Body of pancreas (tissue), 4 donors: Measurements from ENCODE around the gene NXPE3. TPM values are rescaled to one million over a fixed set of nuclear protein-coding genes. Genes with fewer than 3 reads are reported as not detected.
"Not testable (repeated sequence)": the region's sequence is repeated elsewhere in the genome, so short reads cannot be mapped to it uniquely, and the experiment has no call there.

Source experiments
- ATAC-seq: fragments of 150-250 bp; one replicate; pipeline ENCODE4 v1.9.1; 2016
- DNase-seq, 4 donors: peaks; one replicate each; pipeline ENCODE4 v3.0.0-alpha.2; 2019
- H3K27ac ChIP-seq, 4 donors: fragments of 200-600 bp; sonication (generic); 1 replicate in 3 of 4; 2 replicates in 1 of 4; pipeline versions ENCODE4 v1.5.1 to v1.6.1; 2016 to 2019; ENCODE audit warnings: mild to moderate bottlenecking in 1 of 4, mixed read lengths in 1 of 4, moderate library complexity in 1 of 4
- H3K27me3 ChIP-seq, 2 donors: fragments of 200-600 bp; sonication (generic); one replicate each; pipeline ENCODE4 v1.6.0; 2016; ENCODE audit warnings: mild to moderate bottlenecking in 1 of 2
- H3K36me3 ChIP-seq, 2 donors: fragments of 200-600 bp; sonication (generic); replicated peaks in 1 of 2; 2 replicates each; pipeline ENCODE4 v1.5.1; 2016; ENCODE audit warnings: low read depth in 2 of 2; ENCODE audit not compliant: insufficient read depth in 1 of 2
- H3K4me1 ChIP-seq: fragments of 200-600 bp; sonication (generic); one replicate; pipeline ENCODE4 v1.6.0; 2016
- H3K4me3 ChIP-seq, 2 donors: fragments of 200-600 bp; sonication (generic); 1 replicate in 1 of 2; 2 replicates in 1 of 2; pipeline ENCODE4 v1.5.1; 2016 to 2019
- H3K9me3 ChIP-seq, 3 donors: fragments of 200-600 bp; sonication (generic); 1 replicate in 2 of 3; 2 replicates in 1 of 3; pipeline ENCODE4 v1.5.1; 2016
- CTCF ChIP-seq, 7 experiments: fragments of 450-650 bp in 4 of 7; fragments of 200-600 bp in 3 of 7; sonication (generic) in 3 of 7; IDR thresholded peaks; one replicate each; pipeline ENCODE4 v1.5.1; 2016 to 2019; ENCODE audit warnings: antibody characterized with exemption in 7 of 7
- POLR2A ChIP-seq, 3 donors: fragments of 450-650 bp; IDR thresholded peaks; one replicate each; pipeline ENCODE4 v1.6.1; 2016; ENCODE audit warnings: antibody characterized with exemption in 3 of 3, mild to moderate bottlenecking in 2 of 3
- WGBS, 2 donors: methylation state at CpG; one replicate each; pipeline ENCODE4 v1.1.5; 2017; 5-methylcytosine and 5-hydroxymethylcytosine counted together
- intact Hi-C: fragments of 100-400 bp; cut with DNase I; formaldehyde crosslinking; loops from one replicate; pipeline ENCODE4 v1.15.1; 2023
- total RNA-seq, 2 donors: library from RNA; depleted of rRNA; stranded (reverse); fragments of >200 nt; gene quantifications; one replicate each; pipeline ENCODE4 v1.1.0, GENCODE V29; 2016

The NXPE3 gene
- total RNA-seq, 2 donors from 2014 or later = 3.1 to 4.6 TPM

GRCh38 chr3:101861212-101861788 lies 82.3 kb downstream of the NXPE3 start:
- peaks cover 22 to 38% of the 10 kb centered on the region in 2 donors for H3K36me3 ChIP-seq
- no peak for TF ChIP-seq POLR2A (IDR thresholded peaks at IDR 0.05)
- TF ChIP-seq CTCF (IDR thresholded peaks at IDR 0.05) = no peak
- intact Hi-C loops = no loop called here

GRCh38 chr3:101861789-101862415 lies 82.9 kb downstream of the NXPE3 start:
- TF ChIP-seq CTCF (IDR thresholded peaks at IDR 0.05) = no peak
- TF ChIP-seq POLR2A (IDR thresholded peaks at IDR 0.05) = no peak
- ATAC-seq (no peak), DNase-seq (no peak)
- Histone ChIP-seq H3K4me1 (peaks cover 17% of the 10 kb centered on the region), H3K27ac (no peak overlapping the region), H3K9me3 (no peaks in the 10 kb centered on the region), H3K4me3 (no peak overlapping the region), H3K27me3 (no peaks in the 10 kb centered on the region), H3K36me3 (peaks cover 19 to 33% of the 10 kb centered on the region in 2 donors)
- intact Hi-C loops = no loop called here
- WGBS, 2 donors = 78 to 81% methylated on average over 5 of the region's 5 CpGs

More at GRCh38 chr3:101861212-101861788, 82.3 kb downstream of the NXPE3 start:
- Histone ChIP-seq H3K4me1 (peaks cover 22% of the 10 kb centered on the region), H3K27ac (no peak overlapping the region), H3K27me3 (no peaks in the 10 kb centered on the region), H3K9me3 (no peaks in the 10 kb centered on the region), H3K4me3 (no peak overlapping the region)
- no peak for ATAC-seq
- DNase-seq = no peak
- 64 to 79% methylated on average over 3 of the region's 3 CpGs for WGBS, 2 donors

- intact Hi-C loops = no loop called here
- no peak for TF ChIP-seq CTCF (IDR thresholded peaks at IDR 0.05)
- TF ChIP-seq POLR2A (IDR thresholded peaks at IDR 0.05) = no peak
- Histone ChIP-seq H3K27me3 (no peaks in the 10 kb centered on the region), H3K9me3 (no peaks in the 10 kb centered on the region), H3K36me3 (peaks cover 12 to 27% of the 10 kb centered on the region in 2 donors), H3K4me3 (no peak overlapping the region), H3K27ac (peak overlapping the region in 1 of 4 donors; percentile 17), H3K4me1 (peaks cover 13% of the 10 kb centered on the region)
- no peak for ATAC-seq
- DNase-seq = no peak
- 81 to 86% methylated on average over 3 of the region's 3 CpGs for WGBS, 2 donors
Observed at GRCh38 chr3:101862416-101863165, 83.6 kb downstream of the NXPE3 start.

GRCh38 chr3:101864926-101865325 lies 85.9 kb downstream of the NXPE3 start:
- Histone ChIP-seq H3K36me3 (peaks cover 3 to 14% of the 10 kb centered on the region in 2 donors), H3K4me1 (peaks cover 22% of the 10 kb centered on the region), H3K27ac (peak overlapping the region in 1 of 4 donors; percentile 65)
- ATAC-seq, intact Hi-C loops, DNase-seq, H3K27me3 ChIP-seq, H3K9me3 ChIP-seq, H3K4me3 ChIP-seq: not testable (repeated sequence)
- WGBS, 2 donors = 93 to 96% methylated on average over 7 of the region's 7 CpGs

- Histone ChIP-seq H3K4me3 (no peak overlapping the region), H3K9me3 (no peaks in the 10 kb centered on the region), H3K27ac (peak overlapping the region in 2 of 4 donors; percentile 15 to 65), H3K27me3 (no peaks in the 10 kb centered on the region), H3K4me1 (peaks cover 22% of the 10 kb centered on the region), H3K36me3 (peaks cover 0 to 8% of the 10 kb centered on the region in 2 donors)
- ATAC-seq = peak; percentile 77
- TF ChIP-seq CTCF (IDR thresholded peaks at IDR 0.05) (peak in 5 of 7 experiments; percentile 7 to 33 (median 22)), POLR2A (IDR thresholded peaks at IDR 0.05) (no peak)
- DNase-seq = peak; percentile 39 to 63 (median 53)
- intact Hi-C loops = no loop called here
- 16 to 25% methylated on average over 5 of the region's 5 CpGs for WGBS, 2 donors
Observed at GRCh38 chr3:101865751-101866509, 86.9 kb downstream of the NXPE3 start.
